SU-DHL-6 (cell line): ENCODE data around the gene POC1A.

Source experiments
- H2AFZ ChIP-seq: fragments of 200-600 bp; sonication (generic); 2 replicates; pipeline ENCODE4 v1.6.1; 2014; ENCODE audit warnings: low read depth, mild to moderate bottlenecking, moderate library complexity, mixed read lengths, antibody characterized with exemption, low read length; ENCODE audit not compliant: severe bottlenecking
- H3F3A ChIP-seq: fragments of 200-600 bp; shearing (Covaris generic); 2 replicates; pipeline ENCODE4 v1.6.0; 2016; ENCODE audit warnings: antibody characterized with exemption, mild to moderate bottlenecking; ENCODE audit not compliant: insufficient read depth
- H3K27ac ChIP-seq: fragments of 200-600 bp; sonication (generic); 2 replicates; pipeline ENCODE4 v1.5.1; 2016; ENCODE audit warnings: low read depth, mild to moderate bottlenecking, low read length, moderate library complexity, mixed read lengths
- H3K27me3 ChIP-seq: fragments of 200-600 bp; sonication (generic), shearing (Covaris generic); 2 replicates; pipeline ENCODE4 v1.6.0; 2014; ENCODE audit warnings: mild to moderate bottlenecking, low read length
- H3K36me3 ChIP-seq: fragments of 200-600 bp; sonication (generic); 2 replicates; pipeline ENCODE4 v1.6.1; 2014; ENCODE audit warnings: mild to moderate bottlenecking, low read length, mixed read lengths
- H3K4me2 ChIP-seq: fragments of 300-600, 200-600 bp; shearing (Covaris generic), sonication (generic); 2 replicates; pipeline ENCODE4 v1.6.0; 2014; ENCODE audit warnings: low read length, low read depth, mild to moderate bottlenecking; ENCODE audit not compliant: poor library complexity, severe bottlenecking
- H3K4me3 ChIP-seq: fragments of 200-600 bp; sonication (generic); 2 replicates; pipeline ENCODE4 v1.5.1; 2014; ENCODE audit warnings: antibody characterized with exemption, low read length, mild to moderate bottlenecking, mixed read lengths; ENCODE audit not compliant: insufficient read depth, poor library complexity, severe bottlenecking
- H3K79me2 ChIP-seq: fragments of 200-600 bp; sonication (generic); 2 replicates; pipeline ENCODE4 v1.6.1; 2014; ENCODE audit warnings: mild to moderate bottlenecking, low read length, moderate library complexity; ENCODE audit not compliant: insufficient read depth
- H3K9ac ChIP-seq: fragments of 200-600 bp; sonication (generic); 2 replicates; pipeline ENCODE4 v1.7.0; 2014; ENCODE audit warnings: mild to moderate bottlenecking, low read length
- H3K9me2 ChIP-seq: fragments of 200-600 bp; sonication (generic); replicated peaks from 2 replicates; pipeline ENCODE4 v1.6.1; 2014; ENCODE audit warnings: low read length; ENCODE audit not compliant: insufficient read depth
- H3K9me3 ChIP-seq: fragments of 200-600 bp; sonication (generic); 2 replicates; pipeline ENCODE4 v1.6.1; 2014; ENCODE audit warnings: low read length, mixed read lengths; ENCODE audit not compliant: insufficient read depth
- H4K20me1 ChIP-seq: fragments of 200-600 bp; sonication (generic); 2 replicates; pipeline ENCODE4 v1.6.1; 2014; ENCODE audit warnings: low read depth, mild to moderate bottlenecking, antibody characterized with exemption, low read length, moderate library complexity, mixed read lengths
- CTCF ChIP-seq: fragments of 200-600 bp; sonication (generic); IDR thresholded peaks from one replicate; pipeline ENCODE4 v1.5.1; 2017; ENCODE audit warnings: antibody characterized with exemption, mild to moderate bottlenecking, low read length, moderate library complexity; ENCODE audit not compliant: insufficient read depth, poor library complexity, severe bottlenecking
- EZH2phosphoT487 ChIP-seq: fragments of 200-600 bp; sonication (generic), shearing (Covaris generic); conservative IDR thresholded peaks from 2 replicates; pipeline ENCODE4 v1.6.1; 2018; ENCODE audit warnings: mild to moderate bottlenecking, antibody characterized with exemption, low read length, moderate library complexity, mixed read lengths

POC1A gene

GRCh38 chr3:52094571-52095485 lies 59.4 kb downstream of the POC1A start:
- Histone ChIP-seq H3K9ac (no peak overlapping the region), H3K36me3 (no peaks in the 10 kb centered on the region), H3K4me2 (no peak overlapping the region)

GRCh38 chr3:52093756-52094545 lies 60.3 kb downstream of the POC1A start:
- Histone ChIP-seq H3K27ac (no peak overlapping the region), H3F3A (no peaks in the 10 kb centered on the region), H3K27me3 (no peaks in the 10 kb centered on the region), H3K9me2 (no peaks in the 10 kb centered on the region), H3K9me3 (no peaks in the 10 kb centered on the region), H3K4me2 (no peak overlapping the region), H3K4me3 (no peak overlapping the region), H2AFZ (no peak overlapping the region), H4K20me1 (no peaks in the 10 kb centered on the region), H3K79me2 (no peaks in the 10 kb centered on the region), H3K36me3 (no peaks in the 10 kb centered on the region), H3K9ac (no peak overlapping the region)
- TF ChIP-seq CTCF: no peak
- no peak for TF ChIP-seq EZH2phosphoT487

More at GRCh38 chr3:52094571-52095485, 59.4 kb downstream of the POC1A start:
- Histone ChIP-seq H2AFZ (no peak overlapping the region), H3K27me3 (no peaks in the 10 kb centered on the region), H3K4me3 (no peak overlapping the region), H3K9me3 (no peaks in the 10 kb centered on the region), H3K79me2 (no peaks in the 10 kb centered on the region), H3K9me2 (no peaks in the 10 kb centered on the region), H3K27ac (no peak overlapping the region), H3F3A (no peaks in the 10 kb centered on the region), H4K20me1 (no peaks in the 10 kb centered on the region)
- TF ChIP-seq CTCF (no peak), EZH2phosphoT487 (no peak)

- TF ChIP-seq CTCF: no peak
- TF ChIP-seq EZH2phosphoT487: no peak
- Histone ChIP-seq H4K20me1 (no peaks in the 10 kb centered on the region), H3K9me2 (no peaks in the 10 kb centered on the region), H3K79me2 (no peaks in the 10 kb centered on the region), H2AFZ (no peak overlapping the region), H3F3A (no peaks in the 10 kb centered on the region), H3K36me3 (no peaks in the 10 kb centered on the region), H3K4me3 (no peak overlapping the region), H3K27ac (no peak overlapping the region), H3K9me3 (no peaks in the 10 kb centered on the region), H3K9ac (no peak overlapping the region), H3K27me3 (no peaks in the 10 kb centered on the region), H3K4me2 (no peak overlapping the region)
Measured at GRCh38 chr3:52092891-52093290, 61.3 kb downstream of the POC1A start.
